Stimulated activated naive CD4-positive, alpha-beta T cell treated with Interleukin-2 at 50 U/mL for 16 hours (primary cell): ENCODE data around the gene UVRAG.
A peak's percentile ranks its signal among the peaks of the same experiment; 100 is the strongest.

ENCODE experiments used
- DNase-seq: peaks from one replicate; lab custom pipeline; 2025; lab: John Stamatoyannopoulos, UW

The UVRAG gene

GRCh38 chr11:76152086-76152681 is 337.2 kb downstream of the UVRAG start:
- DNase-seq = peak; percentile 83

GRCh38 chr11:76152741-76153570 is 337.9 kb downstream of the UVRAG start:
- DNase-seq = no peak

- no peak for DNase-seq
Measured at GRCh38 chr11:76153571-76153923, 338.5 kb downstream of the UVRAG start.

DNA sequence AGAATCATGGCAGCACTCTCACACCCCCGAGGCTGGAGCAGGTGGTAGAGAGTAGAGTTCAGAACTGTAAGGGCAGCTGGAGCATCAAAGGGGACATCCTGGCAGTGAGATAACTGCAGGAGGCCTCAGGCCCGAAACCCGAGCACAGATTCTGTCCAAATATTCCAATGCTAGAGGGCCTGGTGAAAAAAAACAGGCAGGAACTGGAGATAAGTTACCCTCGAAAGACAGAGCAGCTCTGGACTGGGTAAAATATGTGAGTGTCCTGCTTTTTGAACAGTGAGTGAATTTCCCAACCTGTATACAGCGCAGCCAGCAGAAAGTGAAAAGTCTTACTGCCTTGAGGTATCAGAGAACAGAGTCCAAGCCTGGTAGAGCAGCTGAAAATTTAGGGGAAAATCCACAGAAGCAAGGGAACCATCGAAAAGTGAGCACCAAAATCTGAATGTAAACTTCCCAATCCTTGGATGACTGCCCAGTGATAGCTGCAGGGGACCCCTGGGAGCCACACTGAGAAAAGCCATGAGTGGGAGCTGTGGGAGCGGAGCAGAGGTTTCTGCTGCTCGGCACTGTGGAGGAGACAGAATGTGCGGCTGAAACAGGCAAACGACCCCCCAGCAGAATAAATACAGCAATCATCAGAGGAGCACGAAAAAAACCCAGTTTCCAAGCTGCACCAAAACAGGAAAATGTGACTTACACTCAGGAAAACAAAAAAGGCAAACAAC is 340.7 kb downstream of the UVRAG start:
- no peak for DNase-seq

GRCh38 chr11:76156971-76157427 is 342.0 kb downstream of the UVRAG start:
- DNase-seq = no peak

DNA sequence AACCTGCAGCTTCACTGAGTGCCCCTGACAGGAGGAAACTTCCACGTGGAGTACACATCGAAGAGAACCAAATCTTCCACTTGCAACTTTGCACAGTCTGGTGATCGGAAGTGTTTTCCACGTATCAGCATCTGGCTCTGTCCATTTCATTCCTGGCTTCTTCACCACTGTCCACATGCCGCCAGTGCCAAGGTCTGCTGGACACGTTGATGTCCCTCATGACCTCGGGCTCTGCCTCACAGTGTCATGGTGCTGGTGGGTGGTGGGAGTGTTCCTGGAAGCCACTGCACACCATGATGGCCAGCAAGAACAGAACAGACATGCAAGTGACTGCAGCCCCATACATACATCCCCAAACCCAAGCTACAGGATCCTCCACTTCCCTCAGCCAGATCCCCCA is 342.9 kb downstream of the UVRAG start:
- DNase-seq = no peak

- no peak for DNase-seq
Measured at GRCh38 chr11:76158394-76159302, 343.6 kb downstream of the UVRAG start.

DNA sequence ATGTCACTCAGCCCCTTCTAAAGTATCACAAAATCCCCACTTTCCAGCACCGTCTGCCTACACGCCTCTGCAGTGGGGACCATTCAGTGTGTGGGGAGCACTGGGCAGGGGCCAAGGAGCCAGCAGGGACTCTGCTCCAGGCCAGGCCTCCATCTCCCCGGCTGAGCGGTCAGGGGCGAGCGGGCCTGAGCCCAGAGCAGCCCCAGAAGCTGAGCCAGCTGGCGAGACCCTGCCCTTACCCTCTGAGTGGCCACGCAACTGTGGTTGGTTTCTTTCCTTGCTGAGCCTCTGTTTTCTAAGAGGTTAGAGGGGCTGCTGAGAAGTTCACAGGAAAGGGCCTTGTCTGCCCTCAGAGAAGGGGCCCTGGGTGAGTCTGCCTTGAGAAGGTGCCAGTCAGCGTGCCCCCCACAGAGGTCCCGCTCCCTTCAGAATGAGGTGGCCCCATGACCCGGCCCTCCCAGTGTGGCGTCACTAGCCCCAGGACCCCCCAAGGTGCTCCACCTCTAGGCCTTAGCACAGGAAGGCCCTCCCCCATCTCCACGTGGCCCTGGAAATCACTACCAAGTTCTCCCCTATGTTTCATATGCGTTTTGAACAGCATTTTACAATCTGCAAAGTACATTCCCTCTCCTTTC is 344.4 kb downstream of the UVRAG start:
- DNase-seq = no peak

- DNase-seq = no peak
Measured at GRCh38 chr11:76159983-76160661, 345.1 kb downstream of the UVRAG start.

DNA sequence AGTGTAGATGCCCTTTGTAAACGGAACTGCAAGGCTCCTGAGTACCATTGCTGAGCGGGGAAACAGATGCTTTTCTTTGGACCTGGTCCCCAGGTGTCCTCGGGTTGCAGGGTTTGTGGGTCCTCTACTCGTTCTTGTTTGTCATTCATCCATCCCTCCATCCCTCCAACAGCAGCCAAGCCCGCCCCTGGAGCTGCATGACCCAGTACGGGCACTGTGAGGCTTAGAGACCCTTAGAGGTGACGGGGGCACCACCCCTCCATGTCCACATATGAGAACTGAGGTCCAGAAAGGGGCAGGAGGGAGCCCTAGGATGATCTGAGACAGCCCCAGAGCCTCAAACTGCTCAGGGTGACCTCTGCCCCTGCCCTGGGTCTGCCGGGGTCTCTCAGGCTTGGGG is 345.8 kb downstream of the UVRAG start:
- DNase-seq = no peak

- no peak for DNase-seq
Measured at GRCh38 chr11:76161261-76161961, 346.4 kb downstream of the UVRAG start.

GRCh38 chr11:76162336-76163288 is 347.6 kb downstream of the UVRAG start:
- no peak for DNase-seq

GRCh38 chr11:76163289-76163880 is 348.4 kb downstream of the UVRAG start:
- DNase-seq = no peak

DNA sequence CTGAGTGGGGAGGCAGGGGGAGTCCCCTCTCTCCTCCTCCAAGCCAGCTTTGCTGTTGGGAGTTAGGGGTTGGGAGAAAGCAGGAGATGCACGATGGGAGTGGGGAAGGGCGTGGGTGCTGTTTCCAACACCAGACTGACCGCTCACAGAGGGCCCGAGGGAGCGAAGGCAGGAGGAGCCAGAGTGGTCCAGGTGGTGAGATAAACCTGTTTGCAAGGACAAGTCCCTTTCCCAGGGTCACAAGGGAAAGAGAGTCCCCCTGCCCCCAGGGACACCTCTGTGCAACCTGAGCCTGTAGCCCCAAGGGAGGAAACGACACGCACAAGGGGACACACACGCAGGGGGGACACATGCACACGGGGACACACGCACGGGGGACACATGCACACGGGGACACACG is 349.1 kb downstream of the UVRAG start:
- no peak for DNase-seq

DNA sequence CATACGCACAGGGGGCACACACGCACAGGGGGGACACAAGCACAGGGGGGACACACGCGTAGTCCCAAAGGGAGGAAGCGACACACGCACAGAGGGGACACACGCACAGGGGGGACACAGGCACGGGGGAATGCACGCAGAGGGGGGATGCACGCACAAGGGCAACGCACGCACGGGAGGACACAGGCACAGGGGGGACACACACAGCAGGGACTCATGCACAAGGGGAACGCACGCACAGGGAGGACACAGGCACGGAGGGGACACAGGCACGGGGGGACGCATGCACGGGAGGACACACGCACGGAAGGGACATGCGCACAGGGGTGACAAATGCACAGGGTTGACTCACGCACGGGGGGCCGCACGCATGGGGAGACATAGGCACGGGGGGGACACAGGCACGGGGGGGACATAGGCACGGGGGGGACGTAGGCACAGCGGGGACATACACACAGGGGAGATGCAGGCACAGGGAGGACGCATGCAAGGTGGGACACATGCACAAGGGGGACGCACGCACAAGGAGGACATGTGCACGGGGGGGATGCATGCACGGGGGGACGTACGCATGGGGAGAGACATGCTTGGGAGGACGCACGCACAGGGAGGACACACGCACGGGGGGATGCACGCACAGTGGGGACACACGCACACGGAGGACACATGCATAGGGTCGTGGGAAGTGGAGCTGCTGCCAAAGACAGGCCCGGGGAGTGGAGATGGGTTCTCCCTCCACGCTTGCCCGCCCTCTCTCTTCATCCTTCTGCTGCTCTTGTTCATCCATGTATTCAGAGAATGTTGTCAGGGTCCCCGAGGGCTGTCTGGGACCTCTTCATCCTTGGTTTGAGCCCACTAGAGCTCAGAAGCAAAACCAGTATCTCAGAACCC is 350.1 kb downstream of the UVRAG start:
- no peak for DNase-seq

- DNase-seq = peak; percentile 3
Measured at GRCh38 chr11:76166314-76166713, 351.3 kb downstream of the UVRAG start.

DNA sequence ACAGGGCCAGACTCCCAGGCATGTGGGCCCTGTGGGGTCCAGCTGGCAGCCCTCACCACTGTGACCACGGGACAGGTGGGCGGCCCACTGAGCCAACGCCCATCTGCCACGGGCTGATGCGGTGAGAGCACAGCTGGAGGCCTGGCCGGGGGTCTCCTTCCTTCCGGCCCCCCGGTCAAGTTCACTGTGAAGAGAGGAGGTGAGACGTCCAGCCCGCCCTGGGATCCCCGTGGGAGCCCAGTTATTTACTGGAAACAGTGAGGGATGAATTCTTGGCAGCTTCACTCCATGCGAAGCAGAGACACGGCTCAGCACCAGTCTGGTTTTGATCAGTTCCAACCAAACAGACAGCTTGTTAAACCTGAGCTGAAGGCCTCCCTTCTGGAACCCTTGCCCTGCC is 352.6 kb downstream of the UVRAG start:
- DNase-seq = no peak

DNA sequence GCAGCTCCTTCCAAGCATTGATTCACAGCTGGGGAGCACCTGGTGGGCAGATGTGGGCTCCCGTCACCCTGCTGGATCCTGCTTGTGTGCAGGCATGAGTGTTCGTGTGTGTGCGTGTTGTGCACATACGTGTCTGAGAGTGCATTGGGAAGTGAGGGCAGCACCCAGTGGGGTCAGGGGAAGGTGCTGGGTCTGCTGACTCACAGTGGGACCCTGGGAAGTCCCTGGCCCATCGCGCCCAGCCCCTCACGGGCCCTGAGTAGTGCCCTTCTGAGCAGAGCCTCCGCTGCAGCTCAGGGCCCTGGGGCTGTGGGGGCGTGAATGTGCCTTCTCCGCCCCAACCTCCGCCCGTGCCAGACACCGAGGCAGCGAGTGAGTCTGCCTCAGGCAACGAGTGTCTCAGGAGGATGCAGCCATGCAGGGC is 354.5 kb downstream of the UVRAG start:
- no peak for DNase-seq
